Measurements from ENCODE around the gene EYA2. TPM values are rescaled to one million over a fixed set of nuclear protein-coding genes. Genes with fewer than 3 reads are reported as not detected.

The EYA2 gene
- total RNA-seq, 4 donors from 2014 or later: 0.47 to 4.1 (median 2.2) TPM

DNA sequence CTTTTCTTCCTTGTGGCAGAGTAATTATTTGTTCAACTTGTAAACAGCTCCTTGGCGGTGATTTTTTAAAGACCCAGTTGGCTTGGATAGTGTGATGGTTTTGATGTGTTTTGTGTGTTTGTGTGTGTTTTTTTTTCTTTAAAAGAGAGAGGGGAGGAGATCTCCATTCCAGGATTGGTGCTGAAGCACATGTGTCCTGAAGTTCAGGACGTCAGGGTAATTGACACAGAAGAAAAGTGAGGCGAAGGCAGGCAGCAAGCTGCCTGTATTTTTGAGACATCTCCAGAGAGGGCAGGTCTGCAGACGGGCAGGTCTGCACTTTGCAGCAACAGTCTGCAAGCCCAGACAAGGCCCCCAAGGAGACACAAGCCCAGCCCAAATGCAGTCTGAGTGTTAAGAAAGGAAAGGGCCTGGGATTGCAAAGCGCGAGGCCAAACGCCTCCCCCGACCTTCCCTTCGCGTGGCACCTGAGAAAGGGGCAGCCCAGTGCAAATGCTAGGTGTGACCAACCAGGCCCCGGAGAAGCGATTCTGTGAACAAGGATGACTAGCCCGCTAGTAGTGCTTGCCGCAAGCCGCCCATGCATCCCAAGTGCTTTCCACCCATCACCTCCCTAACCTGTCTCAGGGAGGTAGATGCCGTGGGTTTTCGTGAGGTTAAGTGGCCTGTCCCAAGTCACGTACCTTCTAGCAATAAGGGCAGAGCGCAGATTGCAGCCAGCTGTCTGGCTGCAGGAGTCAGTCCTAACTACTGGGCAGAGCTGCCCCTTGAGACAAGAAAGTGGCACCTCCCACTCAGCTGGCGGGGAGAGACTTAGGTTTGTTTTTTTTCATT lies 231.3 kb downstream of the EYA2 start:
- Histone ChIP-seq H3K4me3 (no peak overlapping the region), H3K4me1 (peaks cover 0 to 41% (median 13%) of the 10 kb centered on the region in 3 donors), H3K27ac (peak overlapping the region in 2 of 4 donors; percentile 36 to 63), H3K36me3 (no peaks in the 10 kb centered on the region), H3K27me3 (peaks cover 6% of the 10 kb centered on the region), H3K9me3 (no peaks in the 10 kb centered on the region)
- TF ChIP-seq POLR2AphosphoS5 (IDR thresholded peaks at IDR 0.05) (no peak), POLR2A (IDR thresholded peaks at IDR 0.05) (no peak), EP300 (IDR thresholded peaks at IDR 0.05) (no peak)
- TF ChIP-seq, protein P1, sequence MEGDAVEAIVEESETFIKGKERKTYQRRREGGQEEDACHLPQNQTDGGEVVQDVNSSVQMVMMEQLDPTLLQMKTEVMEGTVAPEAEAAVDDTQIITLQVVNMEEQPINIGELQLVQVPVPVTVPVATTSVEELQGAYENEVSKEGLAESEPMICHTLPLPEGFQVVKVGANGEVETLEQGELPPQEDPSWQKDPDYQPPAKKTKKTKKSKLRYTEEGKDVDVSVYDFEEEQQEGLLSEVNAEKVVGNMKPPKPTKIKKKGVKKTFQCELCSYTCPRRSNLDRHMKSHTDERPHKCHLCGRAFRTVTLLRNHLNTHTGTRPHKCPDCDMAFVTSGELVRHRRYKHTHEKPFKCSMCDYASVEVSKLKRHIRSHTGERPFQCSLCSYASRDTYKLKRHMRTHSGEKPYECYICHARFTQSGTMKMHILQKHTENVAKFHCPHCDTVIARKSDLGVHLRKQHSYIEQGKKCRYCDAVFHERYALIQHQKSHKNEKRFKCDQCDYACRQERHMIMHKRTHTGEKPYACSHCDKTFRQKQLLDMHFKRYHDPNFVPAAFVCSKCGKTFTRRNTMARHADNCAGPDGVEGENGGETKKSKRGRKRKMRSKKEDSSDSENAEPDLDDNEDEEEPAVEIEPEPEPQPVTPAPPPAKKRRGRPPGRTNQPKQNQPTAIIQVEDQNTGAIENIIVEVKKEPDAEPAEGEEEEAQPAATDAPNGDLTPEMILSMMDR (IDR thresholded peaks at IDR 0.05): no peak
- no peak for ATAC-seq
- 57 to 73% methylated on average over 4 to 12 of the region's 20 CpGs for WGBS, 2 donors (ENCODE audit: low coverage in 1 of 2)

DNA sequence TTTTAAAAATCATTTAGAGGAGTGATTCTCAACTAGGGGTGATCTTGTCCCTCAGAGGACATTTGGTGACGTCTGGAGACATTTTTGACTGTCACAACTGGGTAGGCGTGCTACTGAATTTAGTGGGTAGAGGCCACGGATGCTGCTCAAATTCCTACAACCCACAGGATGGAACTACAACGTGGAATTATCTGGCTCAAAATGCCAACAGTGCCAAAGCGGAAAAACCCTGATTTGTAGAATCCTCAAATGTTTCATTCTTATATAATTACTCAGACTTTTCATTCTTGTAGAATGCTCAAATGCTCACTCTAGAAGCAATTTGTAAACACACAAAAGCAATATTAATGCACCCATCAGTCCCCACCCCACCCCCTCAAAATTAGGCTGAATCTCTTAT lies 232.1 kb downstream of the EYA2 start:
- Histone ChIP-seq H3K27ac (peak overlapping the region in 1 of 4 donors; percentile 63), H3K9me3 (no peaks in the 10 kb centered on the region), H3K4me1 (peaks cover 0 to 41% (median 13%) of the 10 kb centered on the region in 3 donors), H3K36me3 (no peaks in the 10 kb centered on the region), H3K4me3 (no peak overlapping the region), H3K27me3 (peaks cover 6% of the 10 kb centered on the region)
- ATAC-seq: no peak
- WGBS, 2 donors (ENCODE audit: low coverage in 1 of 2): 64 to 83% methylated on average over 5 of the region's 5 CpGs
- TF ChIP-seq, protein P1 (IDR thresholded peaks at IDR 0.05): no peak
- TF ChIP-seq EP300 (IDR thresholded peaks at IDR 0.05) (no peak), POLR2A (IDR thresholded peaks at IDR 0.05) (no peak), POLR2AphosphoS5 (IDR thresholded peaks at IDR 0.05) (no peak)

DNA sequence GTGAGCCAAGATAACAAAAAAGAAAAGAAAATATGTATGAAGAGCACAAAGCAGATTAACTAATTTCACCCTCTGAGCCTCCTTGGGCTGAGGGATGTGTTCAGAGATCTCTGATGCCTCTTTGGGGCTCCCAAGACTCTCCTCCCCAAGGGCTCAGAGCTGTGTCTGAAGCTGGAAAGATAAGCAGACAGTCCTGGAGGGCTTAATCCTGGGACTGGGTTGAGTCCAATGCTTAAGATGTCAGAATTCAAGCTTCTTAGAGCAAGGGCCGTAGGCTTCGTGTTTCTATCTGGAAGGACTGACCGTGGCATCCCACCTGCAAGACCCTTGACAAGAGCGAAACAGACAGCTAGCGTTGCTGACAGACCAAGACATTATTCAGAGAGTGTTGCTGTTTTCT lies 232.9 kb downstream of the EYA2 start:
- no peaks in the 10 kb centered on the region for H3K36me3 ChIP-seq
- peaks cover 0 to 41% (median 13%) of the 10 kb centered on the region in 3 donors for H3K4me1 ChIP-seq
- no peak for TF ChIP-seq POLR2AphosphoS5 (IDR thresholded peaks at IDR 0.05)
- TF ChIP-seq, protein P1 (IDR thresholded peaks at IDR 0.05): no peak
- no peak for TF ChIP-seq POLR2A (IDR thresholded peaks at IDR 0.05)
- no peak for TF ChIP-seq EP300 (IDR thresholded peaks at IDR 0.05)
- peaks cover 6% of the 10 kb centered on the region for H3K27me3 ChIP-seq
- H3K9me3 ChIP-seq: no peaks in the 10 kb centered on the region
- no peak for ATAC-seq
- no peak overlapping the region for H3K4me3 ChIP-seq
- 87% methylated on average over 5 of the region's 5 CpGs; no CpG with 5 or more reads in 1 of the 2 donors for WGBS, 2 donors (ENCODE audit: low coverage in 1 of 2)
- peak overlapping the region in 2 of 4 donors; percentile 9 to 19 for H3K27ac ChIP-seq

DNA sequence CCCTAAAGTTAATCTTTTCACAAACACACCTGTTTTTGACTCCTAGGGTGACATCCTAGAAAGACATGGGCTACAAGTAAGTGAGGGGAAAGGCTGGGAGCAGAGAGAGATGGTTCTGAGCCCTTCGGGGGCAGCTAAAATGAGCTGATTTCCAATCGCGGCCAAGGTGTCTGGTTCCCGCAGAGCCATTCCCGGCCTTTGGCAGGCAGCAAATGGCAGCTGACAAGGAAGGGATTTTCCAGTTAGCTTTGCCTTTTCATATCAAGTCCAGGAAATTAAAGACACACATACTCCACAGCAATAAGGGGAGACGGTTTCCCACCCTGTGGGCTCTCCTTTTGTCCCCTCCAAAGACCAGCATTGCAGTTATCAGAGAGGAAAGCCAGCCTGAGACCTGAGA lies 233.4 kb downstream of the EYA2 start:
- Histone ChIP-seq H3K4me1 (peaks cover 0 to 41% (median 13%) of the 10 kb centered on the region in 3 donors), H3K9me3 (no peaks in the 10 kb centered on the region), H3K4me3 (no peak overlapping the region), H3K36me3 (no peaks in the 10 kb centered on the region), H3K27me3 (peaks cover 6% of the 10 kb centered on the region), H3K27ac (peak overlapping the region in 3 of 4 donors; percentile 9 to 19 (median 19))
- 32 to 39% methylated on average over 5 to 6 of the region's 6 CpGs for WGBS, 2 donors (ENCODE audit: low coverage in 1 of 2)
- no peak for TF ChIP-seq EP300 (IDR thresholded peaks at IDR 0.05)
- TF ChIP-seq POLR2A (IDR thresholded peaks at IDR 0.05): no peak
- TF ChIP-seq, protein P1 (IDR thresholded peaks at IDR 0.05): no peak
- TF ChIP-seq POLR2AphosphoS5 (IDR thresholded peaks at IDR 0.05): no peak
- ATAC-seq: no peak

DNA sequence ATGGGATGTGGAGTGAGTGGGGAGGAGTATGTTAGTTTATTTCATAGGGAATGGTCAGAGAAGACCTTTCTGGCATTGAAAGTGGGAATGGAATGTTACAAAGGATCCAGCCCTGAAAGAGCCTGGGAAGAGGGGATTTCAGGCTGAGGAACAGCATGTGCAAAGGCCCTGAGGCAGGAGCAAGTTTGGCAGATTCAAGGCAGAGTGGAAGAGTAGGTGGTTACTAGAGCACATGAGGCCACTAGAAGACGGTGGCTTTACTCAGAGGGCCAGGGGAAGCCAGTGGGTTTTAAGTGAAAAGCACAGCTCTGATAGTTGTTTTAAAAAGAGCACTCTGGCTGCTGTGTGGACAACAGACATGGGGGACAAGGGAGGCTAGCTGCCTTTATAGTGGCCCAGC lies 234.7 kb downstream of the EYA2 start:
- Histone ChIP-seq H3K4me3 (no peak overlapping the region), H3K9me3 (no peaks in the 10 kb centered on the region), H3K27me3 (peaks cover 6% of the 10 kb centered on the region), H3K4me1 (peaks cover 0 to 31% (median 8%) of the 10 kb centered on the region in 3 donors), H3K36me3 (no peaks in the 10 kb centered on the region), H3K27ac (no peak overlapping the region)
- TF ChIP-seq POLR2A (IDR thresholded peaks at IDR 0.05) (no peak), EP300 (IDR thresholded peaks at IDR 0.05) (no peak), POLR2AphosphoS5 (IDR thresholded peaks at IDR 0.05) (no peak)
- TF ChIP-seq, protein P1 (IDR thresholded peaks at IDR 0.05): no peak
- 85 to 93% methylated on average over 1 of the region's 1 CpG for WGBS, 2 donors (ENCODE audit: low coverage in 1 of 2)
- no peak for ATAC-seq

Data from gastroesophageal sphincter (tissue), 4 donors.